NCI-H524 treated with DMSO at 0.1 percent for 48 hours (cell line): ENCODE measurements around the gene DNMT1.
"Not testable (repeated sequence)": the region's sequence is repeated elsewhere in the genome, so short reads cannot be mapped to it uniquely, and the experiment has no call there.

ENCODE experiments used
- DNase-seq: peaks from one replicate; lab custom pipeline; 2025; lab: John Stamatoyannopoulos, UW

The DNMT1 gene

DNA sequence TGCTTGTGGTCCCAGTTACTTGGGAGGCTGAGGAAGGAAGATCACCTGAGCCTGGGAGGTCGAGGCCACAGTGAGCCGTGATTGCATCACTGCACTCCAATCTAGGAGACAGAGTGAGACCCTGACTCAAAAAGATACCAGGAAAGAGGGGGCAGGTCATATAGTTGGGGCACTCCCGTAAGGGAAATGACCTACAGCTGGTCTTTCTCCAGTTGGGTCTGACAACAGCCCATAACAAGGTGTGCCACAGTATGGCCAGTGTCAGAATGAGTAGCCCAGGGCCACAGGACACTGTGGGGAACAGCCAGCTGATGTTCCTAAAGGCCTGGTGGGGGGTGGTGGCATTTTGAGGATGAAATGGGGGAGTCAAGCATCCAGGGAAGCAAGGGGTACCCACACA lies 10.8 kb downstream of the DNMT1 start:
- no peak for DNase-seq

DNA sequence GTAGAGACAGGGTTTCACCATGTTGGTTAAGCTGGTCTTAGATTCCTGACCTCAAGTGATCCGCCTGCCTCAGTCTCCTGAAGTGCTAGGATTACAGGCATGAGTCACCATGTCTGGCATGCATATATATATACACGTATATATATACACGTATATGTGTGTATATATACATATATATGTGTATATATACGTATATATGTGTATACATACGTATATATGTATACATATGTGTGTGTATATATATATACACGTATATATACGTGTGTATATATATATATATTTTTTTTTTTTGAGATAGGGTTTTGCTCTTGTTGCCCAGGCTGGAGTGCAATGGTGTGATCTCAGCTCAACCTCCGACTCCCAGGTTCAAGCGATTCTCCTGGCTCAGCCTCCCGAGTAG lies 11.9 kb downstream of the DNMT1 start:
- no peak for DNase-seq

DNA sequence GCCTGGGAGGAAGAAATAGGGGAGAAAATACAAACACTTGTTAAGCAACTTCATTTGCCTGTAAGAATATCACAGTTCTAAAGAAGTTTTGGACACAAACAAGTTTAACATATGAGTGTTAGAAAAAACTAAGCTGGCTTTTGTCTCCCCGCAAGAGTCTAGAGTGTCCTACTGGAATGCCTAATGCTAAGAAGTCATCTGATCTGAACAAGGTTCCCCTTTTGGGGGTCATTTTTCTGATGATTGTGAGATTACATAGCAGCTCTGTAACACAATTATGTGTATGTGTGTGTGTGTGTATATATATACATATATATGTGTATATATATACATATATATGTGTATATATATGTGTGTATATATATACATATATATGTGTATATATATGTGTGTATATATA lies 12.7 kb downstream of the DNMT1 start:
- DNase-seq = no peak

DNA sequence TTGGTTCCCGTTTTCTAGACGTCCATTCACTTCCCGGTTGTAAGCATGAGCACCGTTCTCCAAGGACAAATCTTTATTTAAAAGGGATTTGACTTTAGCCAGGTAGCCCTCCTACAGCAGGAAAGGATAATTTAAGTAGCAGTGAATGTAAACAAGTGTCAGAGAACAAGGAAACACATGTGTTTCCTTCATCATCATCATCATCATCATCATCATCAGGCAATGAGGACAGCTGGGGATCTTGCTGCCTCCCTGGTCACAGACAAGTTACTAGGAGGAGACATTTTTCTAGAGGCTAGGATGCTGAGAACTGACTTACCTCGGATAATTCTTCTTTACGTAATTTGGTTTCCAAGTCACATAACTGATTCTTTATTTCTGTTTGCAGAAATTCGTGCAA lies 14.3 kb downstream of the DNMT1 start:
- DNase-seq = no peak

DNA sequence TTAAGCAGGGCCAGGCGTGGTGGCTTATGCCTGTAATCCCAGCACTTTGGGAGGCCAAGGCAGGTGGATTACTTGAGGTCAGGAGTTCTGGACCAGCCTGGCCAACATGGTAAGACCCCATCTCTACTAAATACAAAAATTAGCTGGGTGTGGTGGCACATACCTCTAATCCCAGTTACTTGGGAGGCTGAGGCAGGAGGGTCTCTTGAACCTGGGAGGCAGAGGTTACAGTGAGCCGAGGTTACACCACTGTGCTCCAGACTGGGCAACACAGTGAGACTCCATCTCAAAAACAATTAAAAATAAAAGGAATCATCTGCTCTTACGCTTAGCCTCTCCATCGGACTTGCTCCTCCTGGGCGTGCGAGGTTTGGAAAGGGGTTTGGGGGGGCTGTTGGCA lies 14.7 kb downstream of the DNMT1 start:
- DNase-seq = not testable (repeated sequence)

DNA sequence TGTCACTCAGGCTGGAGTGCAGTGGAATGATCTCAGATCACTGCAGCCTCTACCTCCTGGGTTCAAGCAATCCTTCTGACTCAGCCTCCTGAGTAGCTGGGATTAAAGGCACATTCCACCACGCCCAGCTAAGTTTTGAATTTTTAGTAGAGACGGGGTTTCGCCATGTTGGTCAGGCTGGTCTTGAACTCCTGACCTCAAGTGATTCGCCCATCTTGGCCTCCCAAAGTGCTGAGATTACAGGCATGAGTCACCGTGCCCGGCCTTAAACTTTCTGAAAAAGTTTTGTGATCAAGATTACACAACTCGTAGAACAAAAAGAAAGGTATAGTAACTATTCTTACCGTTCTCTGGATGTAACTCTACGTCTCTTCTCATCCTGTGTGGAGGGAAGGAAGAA lies 21.2 kb downstream of the DNMT1 start:
- DNase-seq = no peak

DNA sequence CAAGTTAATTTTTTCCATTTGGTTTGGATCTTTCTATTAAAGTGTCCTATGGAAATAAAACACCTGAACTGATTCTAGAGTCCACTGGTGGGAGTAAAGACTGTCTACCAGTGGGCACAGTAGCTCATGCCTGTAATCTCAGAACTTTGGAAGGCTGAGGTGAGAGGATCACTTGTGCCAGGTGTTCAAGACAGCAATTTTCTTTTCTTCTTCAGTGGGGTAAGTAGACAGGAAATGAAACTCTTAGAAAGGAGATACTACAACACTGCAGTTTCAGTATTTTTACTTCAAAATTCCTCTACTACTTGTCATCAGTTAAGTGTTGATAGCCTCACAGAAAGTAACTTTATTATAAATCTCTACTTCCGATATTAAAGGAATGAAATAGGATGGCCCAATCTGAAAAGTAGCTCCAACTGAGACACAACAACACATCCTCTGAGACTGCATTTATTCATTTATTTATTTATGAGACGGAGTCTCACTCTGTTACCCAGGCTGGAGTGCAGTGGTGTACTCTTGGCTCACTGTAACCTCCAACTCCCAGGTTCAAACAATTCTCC lies 26.3 kb downstream of the DNMT1 start:
- DNase-seq = no peak

DNA sequence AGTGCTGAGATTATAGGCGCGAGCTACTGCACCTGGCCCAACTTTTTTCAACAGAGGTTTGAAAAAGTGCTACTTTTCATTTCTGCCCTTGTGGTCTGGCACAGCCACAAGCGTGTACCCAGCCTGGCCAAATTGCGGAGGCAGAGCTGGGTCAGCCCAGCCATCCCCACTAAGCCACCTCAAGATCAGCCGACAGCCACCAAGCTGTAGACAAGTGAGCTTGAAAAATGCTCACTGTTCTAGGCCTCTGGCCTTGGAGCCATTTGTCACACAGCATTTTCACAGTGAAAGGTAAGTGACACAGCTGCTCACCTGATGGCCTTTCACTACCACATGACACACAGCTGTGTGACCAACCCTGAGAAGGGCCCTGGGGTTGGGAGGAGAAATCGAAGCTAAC lies 27.3 kb downstream of the DNMT1 start:
- DNase-seq = no peak

DNA sequence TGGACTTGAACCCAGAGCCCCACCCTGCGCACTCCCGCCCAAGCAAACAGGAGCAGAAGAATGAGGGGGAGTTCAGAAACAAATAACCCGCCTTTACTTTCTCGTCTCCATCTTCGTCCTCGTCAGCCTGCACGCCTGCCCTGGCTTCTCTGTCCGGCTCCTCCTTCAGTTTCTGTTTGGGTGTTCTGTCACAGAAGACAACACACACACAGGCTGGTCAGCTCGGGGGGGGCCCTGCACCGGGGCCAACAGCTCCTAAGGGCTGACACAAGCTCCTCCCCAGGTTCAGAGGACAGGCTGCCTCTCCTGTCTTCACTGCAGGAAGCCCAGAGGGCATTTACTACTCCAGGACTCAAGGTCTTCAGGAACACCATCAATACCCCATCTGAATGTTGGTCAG lies 28.3 kb downstream of the DNMT1 start:
- not testable (repeated sequence) for DNase-seq

DNA sequence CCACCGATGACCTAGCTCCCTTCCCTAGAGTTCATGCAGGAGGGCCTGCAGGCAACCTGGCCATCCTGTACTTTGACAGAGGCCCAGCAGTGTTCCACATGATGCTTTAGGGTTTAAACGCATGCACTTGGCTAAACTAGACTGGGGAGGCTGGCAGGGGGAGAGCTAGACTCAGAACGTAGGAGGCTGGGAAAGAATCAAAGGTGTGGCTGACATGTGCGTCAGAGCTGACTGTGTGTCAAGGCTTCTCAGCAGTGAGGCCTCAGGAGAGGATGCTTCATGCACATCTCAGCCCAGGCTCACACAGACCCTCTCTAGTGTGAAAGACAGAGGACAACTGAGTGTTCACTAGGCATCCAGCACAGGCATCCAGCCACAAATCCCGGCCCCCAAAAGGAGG lies 28.7 kb downstream of the DNMT1 start:
- no peak for DNase-seq

DNA sequence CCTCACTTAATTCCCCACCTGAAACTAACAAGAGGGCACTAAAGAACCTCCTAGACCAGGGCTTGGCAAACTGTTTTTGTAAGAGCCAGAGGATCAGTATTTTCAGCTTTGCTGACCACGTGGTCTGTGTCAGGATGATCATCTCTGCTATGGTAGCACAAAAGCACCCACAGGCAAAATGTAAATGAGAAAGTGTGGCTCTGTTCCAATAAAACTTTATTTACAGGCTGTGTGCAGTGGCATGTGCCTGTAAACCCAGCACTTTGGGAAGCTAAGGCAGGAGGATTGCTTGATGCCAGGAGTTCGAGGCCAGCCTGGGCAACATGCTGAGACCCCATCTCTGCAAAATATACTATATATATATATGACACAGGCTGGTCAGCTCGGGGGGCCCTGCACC lies 31.2 kb downstream of the DNMT1 start:
- no peak for DNase-seq

DNA sequence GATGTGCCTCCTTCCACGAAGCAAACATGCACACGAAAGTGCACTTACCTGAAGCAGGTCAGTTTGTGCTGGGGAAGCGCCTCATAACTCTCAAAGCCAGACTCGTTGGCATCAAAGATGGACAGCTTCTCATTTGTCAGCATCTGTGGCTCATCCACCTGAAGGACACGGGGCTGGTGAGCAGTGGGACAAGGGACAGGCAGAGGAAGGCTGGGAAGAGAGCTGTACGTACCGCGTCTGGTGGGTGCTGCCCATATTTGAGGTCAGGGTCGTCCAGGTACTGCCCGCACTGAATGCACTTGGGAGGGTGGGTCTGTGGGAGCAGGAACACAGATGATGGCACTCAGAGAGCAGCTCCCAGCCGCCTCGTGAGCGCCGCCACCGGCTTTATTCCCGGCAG lies 35.1 kb downstream of the DNMT1 start:
- no peak for DNase-seq

DNA sequence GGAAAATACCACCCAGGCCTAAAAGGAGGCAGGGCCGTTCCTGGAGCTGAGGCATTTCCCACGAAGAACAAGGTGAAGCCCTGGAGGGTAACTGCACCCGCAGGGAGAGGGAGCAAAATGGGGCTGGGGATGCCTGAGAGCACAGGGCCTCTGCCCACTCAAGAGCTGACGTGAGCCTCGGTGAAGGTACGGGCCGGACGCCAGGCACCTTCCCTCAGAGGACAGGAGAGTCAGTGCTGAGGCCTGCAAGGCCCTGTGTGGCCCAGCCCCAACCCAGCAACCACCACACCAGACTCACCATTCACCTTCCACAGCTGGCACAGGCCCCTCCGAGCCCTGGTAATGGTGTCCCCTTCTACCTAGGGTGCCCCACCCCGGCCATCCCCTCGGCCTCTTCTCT lies 36.3 kb downstream of the DNMT1 start:
- no peak for DNase-seq

DNA sequence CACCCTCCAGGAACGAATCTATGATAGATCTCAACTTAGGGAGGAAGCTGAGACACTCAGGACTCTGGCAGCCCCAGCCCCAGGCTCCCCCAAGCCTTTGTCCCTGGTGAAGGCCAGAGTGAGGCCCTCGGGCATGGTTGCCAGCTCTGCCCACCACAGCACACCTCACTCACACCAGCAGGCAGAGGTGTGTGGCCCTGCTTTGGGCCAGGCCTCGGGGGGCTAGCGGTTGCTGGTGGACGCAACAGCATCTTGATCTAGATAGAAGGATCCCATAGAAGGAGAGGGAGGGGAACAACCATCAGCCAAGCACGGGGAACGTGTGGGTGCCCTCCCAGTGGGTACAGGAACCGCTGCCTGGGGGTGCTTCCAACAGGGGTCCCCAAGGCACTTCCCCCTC lies 36.7 kb downstream of the DNMT1 start:
- no peak for DNase-seq

DNA sequence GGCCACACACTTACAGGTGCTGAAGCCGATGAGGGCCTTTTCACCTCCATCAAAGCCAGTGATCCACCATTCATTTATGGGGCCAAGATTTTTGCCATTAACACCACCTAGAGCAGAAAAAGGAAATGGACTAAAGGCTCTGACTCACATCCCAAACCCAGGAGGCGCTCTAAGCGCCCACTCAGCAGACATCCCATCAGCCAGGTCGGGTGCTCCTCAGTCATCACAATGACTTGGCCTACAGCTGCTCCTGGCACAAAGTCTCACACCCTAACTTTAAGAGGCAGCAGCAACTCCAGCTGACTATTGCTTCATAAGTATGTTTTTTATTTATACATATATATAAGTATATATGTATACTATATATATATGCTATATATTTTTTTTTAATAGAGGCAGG lies 38.9 kb downstream of the DNMT1 start:
- DNase-seq = no peak

DNA sequence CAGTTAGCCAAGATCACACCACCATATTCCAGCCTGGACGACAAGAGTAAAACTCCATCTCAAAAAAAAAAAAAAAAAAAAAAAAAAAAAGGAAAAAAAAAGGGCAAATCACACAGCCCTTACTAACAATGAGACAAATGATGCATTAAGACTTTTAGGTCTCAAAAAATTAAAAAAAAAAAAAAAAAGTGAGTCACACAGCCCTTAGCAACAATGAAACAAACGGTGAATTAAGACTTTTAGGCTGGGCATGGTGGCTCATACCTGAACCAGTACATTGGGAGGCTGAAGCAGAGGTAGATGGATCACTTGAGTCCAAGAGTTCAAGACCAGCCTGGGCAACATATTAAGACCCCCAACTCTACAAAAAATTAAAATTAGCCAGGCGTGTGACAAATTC lies 42.7 kb downstream of the DNMT1 start:
- DNase-seq = no peak

DNA sequence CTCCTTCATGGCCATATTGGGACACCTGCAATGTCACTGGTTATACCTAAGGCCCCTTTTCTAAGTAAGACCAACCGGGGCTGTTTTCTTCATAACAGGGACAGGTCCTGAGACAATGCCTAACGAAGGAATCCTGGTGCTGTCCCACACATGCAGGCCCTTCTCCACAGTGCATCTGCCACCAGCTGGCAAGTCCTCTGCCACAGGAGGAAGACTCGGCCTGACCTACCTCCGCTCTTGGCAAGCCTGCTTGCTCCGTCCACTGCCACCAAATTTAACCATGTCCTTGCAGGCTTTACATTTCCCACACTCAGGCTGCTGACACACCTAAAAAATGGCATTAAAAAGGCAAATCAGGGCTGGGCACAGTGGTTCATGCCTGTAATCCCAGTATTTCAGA lies 43.2 kb downstream of the DNMT1 start:
- DNase-seq = no peak

DNA sequence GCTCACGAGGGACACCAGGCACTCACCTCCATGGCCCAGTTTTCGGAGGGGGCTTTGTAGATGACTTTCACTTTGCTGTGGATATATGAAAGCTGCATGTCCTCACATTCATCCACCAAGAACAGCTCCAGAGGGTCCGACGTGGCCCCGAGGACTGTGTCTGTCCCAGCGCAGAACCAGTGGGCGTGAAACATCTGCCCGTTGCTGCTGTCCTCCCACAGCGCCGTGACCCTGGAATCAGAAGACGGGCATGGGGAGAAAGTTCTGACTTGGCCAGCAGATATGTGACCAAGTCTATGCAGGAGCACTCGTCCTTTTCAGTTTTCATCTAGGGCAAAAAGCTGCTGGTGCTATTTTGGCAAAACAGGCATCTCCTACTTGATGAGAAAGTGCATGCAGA lies 45.3 kb downstream of the DNMT1 start:
- DNase-seq = no peak

DNA sequence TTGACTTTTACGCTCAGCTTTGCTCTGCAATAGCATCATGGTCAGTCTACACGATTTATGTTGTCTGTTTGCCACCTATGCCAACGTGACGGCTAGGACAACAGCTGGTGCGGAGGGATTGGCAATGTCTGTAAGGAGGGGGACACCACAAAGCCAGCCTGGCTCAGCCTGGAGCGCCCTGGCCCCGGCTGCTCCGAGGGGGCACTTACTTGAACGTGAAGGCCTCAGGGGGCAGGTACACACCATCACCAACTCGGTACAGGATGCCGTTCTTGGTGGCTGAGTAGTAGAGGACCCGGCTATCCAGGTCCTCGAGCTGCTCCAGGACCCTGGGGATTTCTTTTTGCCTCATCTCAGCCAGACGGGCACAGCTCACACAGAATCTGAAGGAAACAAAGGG lies 48.6 kb downstream of the DNMT1 start:
- no peak for DNase-seq

DNA sequence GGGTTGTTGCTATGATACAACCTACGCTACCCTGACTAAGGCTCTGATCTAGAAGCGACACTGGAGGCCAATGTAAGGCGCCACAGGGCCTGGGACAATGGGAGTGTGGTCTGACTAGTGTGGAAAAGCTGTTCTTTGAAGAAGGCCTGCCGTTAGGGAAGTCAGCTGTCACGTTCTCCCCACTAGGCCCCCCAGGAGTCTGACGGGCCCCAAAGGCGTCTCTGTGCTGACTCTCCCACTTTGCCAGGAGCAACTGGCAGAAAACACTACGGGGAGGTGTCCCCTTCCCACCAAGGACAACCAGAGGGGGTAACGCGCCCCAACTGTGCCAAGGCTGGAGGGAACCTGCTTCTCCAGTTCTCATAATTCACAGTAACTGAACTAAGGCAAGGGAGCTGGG lies 49.7 kb downstream of the DNMT1 start:
- DNase-seq = no peak

DNA sequence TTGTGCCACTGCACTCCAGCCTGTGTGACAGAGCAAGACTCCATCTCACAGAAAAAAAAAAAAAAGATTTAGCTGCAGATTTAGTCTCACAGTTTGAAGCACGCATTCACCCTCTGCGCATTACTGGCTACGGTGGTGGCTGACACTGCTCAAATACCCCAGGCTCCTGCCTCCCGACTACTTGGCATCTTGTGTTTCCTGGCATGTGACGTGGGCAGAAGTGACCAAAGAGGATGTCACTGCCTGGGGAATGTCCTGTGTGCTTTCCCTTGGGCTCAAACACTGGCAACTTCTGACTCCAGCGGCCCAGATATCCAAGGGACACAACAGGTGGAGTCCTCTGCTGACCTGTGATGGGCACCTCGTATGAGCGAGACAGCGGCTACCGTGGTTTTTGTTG lies 50.4 kb downstream of the DNMT1 start:
- DNase-seq = no peak

DNA sequence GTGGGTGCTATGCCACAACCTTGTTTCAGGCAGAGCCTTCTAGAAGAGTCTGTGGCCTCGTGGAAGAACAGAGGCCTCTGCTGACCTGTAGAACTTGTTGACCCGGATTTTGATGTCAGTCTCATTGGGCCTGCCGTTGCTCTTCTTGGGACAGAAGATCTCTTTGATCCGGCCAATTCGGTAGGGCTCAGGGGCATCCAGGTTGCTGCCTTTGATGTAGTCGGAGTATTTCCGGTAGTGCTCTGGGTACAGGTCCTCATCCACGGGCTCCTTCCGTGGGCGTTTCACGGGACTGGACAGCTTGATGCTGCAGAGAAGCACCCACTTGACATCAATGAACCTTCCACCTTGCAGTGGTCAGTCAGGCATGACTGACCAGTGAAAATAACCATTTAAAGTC lies 51.1 kb downstream of the DNMT1 start:
- DNase-seq = no peak

DNA sequence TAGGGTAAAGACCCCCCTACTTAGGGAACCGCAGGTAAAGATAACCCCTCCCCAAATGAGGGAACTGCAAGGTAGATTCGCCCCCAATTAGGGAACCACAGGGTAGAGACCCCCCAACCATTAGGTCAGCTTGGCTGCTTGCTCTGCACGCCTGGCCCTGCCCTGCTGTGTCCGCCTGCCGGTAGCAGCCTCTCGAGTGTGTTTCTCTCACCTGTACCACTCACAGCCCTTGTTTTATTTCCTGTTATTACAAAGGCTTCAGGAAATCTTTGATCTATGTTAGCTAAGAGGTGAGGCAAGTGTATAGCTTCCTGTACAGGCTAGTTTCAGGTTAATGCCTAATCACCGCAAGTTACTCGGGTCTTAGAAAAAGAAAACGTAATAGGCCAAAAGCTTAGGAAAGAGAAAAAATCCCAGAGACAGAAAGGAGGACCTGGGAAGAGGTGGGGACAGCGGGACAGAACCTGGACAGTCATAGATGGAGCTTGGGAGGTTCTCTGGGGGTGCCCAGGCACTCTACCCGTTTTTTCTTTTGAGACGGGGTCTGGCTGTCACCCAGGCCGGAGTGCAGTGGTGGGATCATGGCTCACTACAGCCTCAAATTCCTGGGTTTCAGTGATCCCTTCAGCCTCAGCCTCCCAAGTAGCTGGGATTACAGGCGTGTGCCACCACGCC lies 51.9 kb downstream of the DNMT1 start:
- DNase-seq = no peak

DNA sequence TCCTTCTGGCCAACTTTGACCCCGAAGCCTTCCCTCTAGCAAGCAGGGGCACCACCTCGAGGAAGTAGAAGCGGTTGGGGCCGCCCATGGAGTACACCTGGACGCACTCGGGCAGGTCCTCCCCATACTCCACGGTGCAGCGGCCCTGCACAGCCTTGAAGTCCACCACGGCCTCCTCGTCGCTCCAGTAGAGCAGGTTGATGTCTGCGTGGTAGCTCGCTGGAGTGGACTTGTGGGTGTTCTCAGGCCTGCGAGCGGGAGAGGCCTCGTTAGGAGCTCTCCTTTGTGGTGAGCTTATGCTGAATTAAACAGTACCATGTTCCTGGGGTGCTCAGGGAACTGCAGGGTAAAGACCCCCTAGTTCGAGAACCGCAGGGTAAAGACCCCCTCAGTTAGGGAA lies 52.8 kb downstream of the DNMT1 start:
- DNase-seq = no peak

DNA sequence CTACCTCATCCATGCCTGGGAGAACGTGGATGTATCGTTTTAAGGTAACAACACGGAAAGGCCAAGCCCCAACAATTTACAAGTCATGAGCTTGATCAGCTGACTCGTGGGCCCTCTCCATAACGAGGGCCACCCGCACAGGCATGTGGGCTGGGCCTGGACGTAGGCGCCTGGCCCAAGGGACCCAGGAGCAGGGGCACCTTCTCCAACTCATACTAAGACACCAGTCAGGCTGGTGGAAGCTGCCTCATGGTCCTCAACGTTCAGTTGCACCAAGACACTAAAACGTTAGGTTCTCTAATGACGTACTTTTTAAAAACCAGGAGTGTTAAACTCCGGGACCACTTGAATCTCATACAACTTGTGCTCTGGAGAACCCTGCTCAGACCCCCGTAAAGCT lies 53.3 kb downstream of the DNMT1 start:
- DNase-seq = no peak
